ENCODE measurements around the gene GSTT2B.

GSTT2B gene

DNA sequence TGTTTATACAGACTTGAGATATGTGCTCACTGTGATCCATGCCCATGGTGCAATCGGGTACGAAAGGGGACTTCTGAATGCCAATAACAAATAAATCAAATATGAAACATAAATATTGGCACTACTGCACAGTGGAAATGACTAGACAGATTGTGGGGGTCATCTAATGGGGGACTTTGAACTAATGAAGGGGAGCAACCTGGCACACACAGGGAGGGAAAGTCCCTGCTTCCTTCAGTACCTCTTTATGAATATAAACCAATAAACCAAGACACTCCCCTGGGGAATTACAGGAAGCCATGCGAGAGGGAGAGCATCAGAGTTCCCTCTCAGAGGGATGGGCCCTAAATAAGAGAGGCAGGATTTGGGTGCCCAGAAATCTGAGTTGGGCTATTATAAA is 45.7 kb downstream of the GSTT2B start:
- TF ChIP-seq, protein P1, sequence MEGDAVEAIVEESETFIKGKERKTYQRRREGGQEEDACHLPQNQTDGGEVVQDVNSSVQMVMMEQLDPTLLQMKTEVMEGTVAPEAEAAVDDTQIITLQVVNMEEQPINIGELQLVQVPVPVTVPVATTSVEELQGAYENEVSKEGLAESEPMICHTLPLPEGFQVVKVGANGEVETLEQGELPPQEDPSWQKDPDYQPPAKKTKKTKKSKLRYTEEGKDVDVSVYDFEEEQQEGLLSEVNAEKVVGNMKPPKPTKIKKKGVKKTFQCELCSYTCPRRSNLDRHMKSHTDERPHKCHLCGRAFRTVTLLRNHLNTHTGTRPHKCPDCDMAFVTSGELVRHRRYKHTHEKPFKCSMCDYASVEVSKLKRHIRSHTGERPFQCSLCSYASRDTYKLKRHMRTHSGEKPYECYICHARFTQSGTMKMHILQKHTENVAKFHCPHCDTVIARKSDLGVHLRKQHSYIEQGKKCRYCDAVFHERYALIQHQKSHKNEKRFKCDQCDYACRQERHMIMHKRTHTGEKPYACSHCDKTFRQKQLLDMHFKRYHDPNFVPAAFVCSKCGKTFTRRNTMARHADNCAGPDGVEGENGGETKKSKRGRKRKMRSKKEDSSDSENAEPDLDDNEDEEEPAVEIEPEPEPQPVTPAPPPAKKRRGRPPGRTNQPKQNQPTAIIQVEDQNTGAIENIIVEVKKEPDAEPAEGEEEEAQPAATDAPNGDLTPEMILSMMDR (IDR thresholded peaks at IDR 0.05; ENCODE audit: control insufficient read depth, insufficient read depth, low read depth, low read length, missing control alignments), result no peak
- DNase-seq (ENCODE audit: low read depth), result no peak
- H3K4me3 ChIP-seq (ENCODE audit: control insufficient read depth, low read depth, low read length), result no peak overlapping the region

DNA sequence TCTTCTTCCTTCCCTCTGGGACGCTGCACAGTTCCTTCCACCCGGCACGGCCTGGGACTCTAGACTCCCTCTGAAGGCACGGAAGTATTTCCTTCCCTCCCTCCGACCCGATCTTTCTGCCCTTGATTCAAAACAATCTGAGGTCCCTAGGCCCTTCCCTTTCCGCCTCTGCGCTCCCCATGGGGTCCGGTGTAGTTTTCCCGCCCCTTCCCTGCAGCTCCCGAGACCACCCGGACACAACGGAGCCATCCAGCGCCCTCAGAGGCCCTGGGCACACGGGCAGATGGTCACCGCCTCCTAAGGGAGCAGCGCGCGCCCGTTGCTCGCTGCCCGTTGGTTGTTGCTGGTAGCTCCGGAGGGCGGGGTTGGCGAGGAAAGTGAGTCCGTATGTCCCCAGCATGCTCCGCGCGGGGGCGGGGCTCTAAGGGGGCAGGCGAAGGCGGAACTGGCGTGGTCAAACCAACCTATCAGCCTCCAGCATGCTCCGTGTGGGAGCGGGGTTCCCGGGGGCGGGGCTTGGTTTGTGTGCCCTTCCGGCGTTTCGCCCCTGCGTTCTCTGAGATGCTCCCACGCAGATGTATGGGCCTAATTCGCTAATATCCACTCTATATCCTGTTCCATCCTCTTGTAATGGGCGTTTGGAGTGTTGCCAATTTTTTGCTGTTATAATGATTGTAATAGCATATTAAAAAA is 47.2 kb downstream of the GSTT2B start:
- DNase-seq (ENCODE audit: low read depth), result peak; percentile 92
- H3K4me3 ChIP-seq (ENCODE audit: control insufficient read depth, low read depth, low read length), result peak overlapping the region; percentile 56
- TF ChIP-seq, protein P1 (IDR thresholded peaks at IDR 0.05; ENCODE audit: control insufficient read depth, insufficient read depth, low read depth, low read length, missing control alignments), result no peak

DNA sequence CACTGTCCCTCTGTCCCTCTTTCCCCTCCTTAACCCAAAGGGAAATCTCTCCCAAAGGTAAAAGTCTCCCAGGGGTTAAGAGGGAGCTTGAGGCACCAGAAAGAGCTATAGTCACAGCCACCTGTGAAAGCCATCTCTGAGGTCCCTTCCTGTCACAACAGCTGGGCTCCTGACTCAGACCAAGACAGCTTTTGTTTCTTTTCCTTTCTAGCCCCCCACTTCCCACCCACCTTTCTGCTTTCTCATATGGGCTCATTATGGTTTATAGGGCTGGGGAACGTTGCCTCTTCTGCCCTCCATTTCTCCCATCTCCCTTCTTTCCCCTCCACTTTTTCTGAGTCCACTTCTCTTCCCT is 47.7 kb downstream of the GSTT2B start:
- no peak for DNase-seq (ENCODE audit: low read depth)
- peak overlapping the region; percentile 56 for H3K4me3 ChIP-seq (ENCODE audit: control insufficient read depth, low read depth, low read length)
- TF ChIP-seq, protein P1 (IDR thresholded peaks at IDR 0.05; ENCODE audit: control insufficient read depth, insufficient read depth, low read depth, low read length, missing control alignments), result no peak

DNA sequence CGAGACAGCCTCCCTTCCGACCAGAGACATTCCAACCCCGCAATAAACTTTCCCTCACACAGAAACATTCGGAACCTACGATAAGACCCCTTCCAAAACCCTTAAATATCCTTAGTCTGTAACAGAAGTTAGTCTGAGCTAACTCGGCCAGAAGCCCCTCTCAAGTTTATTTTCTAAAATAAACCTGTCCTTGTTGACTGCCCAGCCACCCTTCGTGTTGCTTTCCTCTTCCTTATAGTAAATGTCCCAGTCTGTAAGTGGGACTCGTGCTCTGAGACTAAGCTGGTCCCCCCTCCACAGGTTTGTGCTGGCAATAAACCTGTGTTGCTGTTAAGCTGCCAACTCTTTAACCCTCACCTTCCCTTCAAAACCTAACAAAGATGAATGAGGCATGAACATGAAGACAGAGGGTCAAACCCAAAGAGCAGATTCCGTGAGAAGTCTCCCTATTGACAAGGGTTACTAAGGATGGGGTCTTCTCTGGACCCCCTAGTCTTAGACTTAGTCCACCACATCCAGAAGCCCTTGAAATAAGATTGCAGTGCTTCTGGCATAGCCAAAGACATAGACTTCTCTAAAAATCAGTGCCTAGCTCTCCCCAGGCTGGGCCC is 48.6 kb downstream of the GSTT2B start:
- DNase-seq (ENCODE audit: low read depth), result no peak
- no peak overlapping the region for H3K4me3 ChIP-seq (ENCODE audit: control insufficient read depth, low read depth, low read length)
- TF ChIP-seq, protein P1 (IDR thresholded peaks at IDR 0.05; ENCODE audit: control insufficient read depth, insufficient read depth, low read depth, low read length, missing control alignments), result no peak

DNA sequence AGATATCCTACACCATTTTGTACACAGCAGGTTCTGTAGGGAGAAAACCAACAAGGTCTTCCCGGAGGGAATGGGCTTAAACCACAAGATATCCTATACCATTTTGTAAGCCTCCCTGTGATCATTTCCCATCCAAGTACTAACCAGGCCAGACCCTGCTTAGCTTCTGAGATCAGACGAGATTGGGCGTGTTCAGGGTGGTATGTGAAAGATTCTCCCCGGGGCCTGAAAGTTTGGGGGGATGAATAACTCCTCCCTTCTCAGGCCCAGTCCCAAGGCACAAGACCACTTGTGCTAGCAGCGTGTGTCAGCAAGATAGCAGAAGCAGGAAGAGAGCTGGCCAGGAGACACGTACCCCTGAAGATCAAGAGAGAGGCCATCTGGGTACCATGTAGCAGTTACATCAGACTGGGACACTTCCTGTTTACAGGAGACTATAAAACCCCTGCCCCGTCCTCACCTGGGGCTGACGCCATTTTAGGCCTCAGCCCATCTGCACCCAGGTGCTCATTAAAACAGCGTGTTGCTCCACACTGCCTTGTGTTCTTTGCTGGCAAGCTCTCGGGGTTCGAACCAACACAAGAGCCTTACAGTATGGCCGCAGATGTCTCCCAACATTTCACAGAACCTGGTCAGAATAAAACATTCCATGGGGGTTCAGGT is 49.5 kb downstream of the GSTT2B start:
- no peak for DNase-seq (ENCODE audit: low read depth)
- TF ChIP-seq, protein P1 (IDR thresholded peaks at IDR 0.05; ENCODE audit: control insufficient read depth, insufficient read depth, low read depth, low read length, missing control alignments), result no peak
- no peak overlapping the region for H3K4me3 ChIP-seq (ENCODE audit: control insufficient read depth, low read depth, low read length)

DNA sequence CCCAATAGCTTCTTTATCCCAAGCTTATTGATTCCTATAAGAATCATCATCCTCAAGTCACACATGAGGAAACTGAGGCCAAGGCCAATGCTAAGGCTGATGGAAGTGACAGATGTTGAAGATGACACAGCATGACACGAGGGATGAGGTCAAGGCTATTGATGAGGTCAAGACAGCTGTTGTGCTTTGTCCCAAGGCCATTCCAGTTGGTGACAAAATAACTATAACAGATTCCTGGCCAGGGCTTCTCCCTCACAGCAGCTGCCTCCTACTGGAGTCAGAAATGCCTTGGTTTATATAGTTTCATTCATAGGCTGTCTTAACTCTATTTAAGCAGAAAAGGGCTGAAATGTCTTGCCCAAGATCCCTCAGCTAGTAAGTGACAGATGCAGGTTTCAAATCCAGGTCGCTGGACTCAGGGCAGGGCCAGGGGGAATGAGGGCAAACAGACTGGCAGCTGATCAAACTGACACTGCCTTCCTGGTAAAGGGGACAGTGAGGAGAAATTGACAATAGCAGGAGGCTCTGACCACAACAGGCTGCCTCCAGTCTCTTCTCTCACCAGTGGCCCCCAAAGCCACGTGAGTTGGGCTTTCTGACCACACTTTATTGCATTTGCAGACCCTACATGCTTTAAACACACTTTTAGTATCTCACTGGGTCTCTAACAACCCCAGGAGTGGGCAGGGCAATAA is 50.4 kb downstream of the GSTT2B start:
- no peak for DNase-seq (ENCODE audit: low read depth)
- TF ChIP-seq, protein P1 (IDR thresholded peaks at IDR 0.05; ENCODE audit: control insufficient read depth, insufficient read depth, low read depth, low read length, missing control alignments), result no peak
- no peak overlapping the region for H3K4me3 ChIP-seq (ENCODE audit: control insufficient read depth, low read depth, low read length)
